GM23248 (cell line): ENCODE measurements around the gene WASF2.
"Not testable (repeated sequence)": the region's sequence is repeated elsewhere in the genome, so short reads cannot be mapped to it uniquely, and the experiment has no call there.

Experiments used
- EZH2 ChIP-seq: fragments of 200-600 bp; sonication (generic); IDR thresholded peaks from 2 replicates; pipeline ENCODE4 v1.6.1; 2018; ENCODE audit warnings: antibody characterized with exemption, mild to moderate bottlenecking; ENCODE audit not compliant: insufficient read depth, poor library complexity, severe bottlenecking
- EZH2phosphoT487 ChIP-seq: fragments of 200-600 bp; sonication (generic); IDR thresholded peaks from 2 replicates; pipeline ENCODE4 v1.6.1; 2018; ENCODE audit warnings: antibody characterized with exemption, moderate library complexity, mild to moderate bottlenecking, low read depth; ENCODE audit not compliant: insufficient read depth

DNA sequence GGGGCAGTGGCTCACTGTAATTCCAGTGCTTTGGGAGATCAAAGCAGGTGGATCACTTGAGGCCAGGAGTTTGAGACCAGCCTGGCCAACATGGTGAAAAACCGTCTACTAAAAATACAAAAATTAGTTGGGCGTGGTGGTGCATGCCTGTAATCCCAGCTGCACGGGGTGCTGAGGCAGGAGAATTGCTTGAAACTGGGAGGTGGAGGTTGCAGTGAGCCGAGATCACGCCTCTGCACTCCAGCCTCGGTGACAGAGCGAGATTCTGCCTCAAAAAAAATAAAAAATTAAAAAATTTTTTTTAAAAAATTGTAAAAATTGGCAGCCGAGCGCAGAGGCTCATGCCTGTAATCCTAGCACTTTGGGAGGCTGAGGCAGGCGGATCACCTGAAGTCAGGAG is 31.4 kb downstream of the WASF2 start:
- not testable (repeated sequence) for TF ChIP-seq EZH2phosphoT487, EZH2
